Neural cell (in vitro differentiated cells): Measurements from ENCODE around the gene BCL2L15.

Source experiments
- CTCF ChIP-seq: fragments of 450-650 bp; IDR thresholded peaks from 2 replicates; pipeline ENCODE4 v1.5.1; 2014; ENCODE audit warnings: antibody characterized with exemption, mild to moderate bottlenecking, moderate library complexity; ENCODE audit not compliant: poor library complexity, severe bottlenecking
- RAD21 ChIP-seq: fragments of 450-650 bp; conservative IDR thresholded peaks from 2 replicates; pipeline ENCODE4 v1.6.1; 2014; ENCODE audit warnings: antibody characterized with exemption, mild to moderate bottlenecking, moderate library complexity

GRCh38 chr1:113893267-113893666, 5.9 kb upstream of the BCL2L15 start:
- TF ChIP-seq RAD21 (no peak), CTCF (no peak)
